GM12878 (cell line): ENCODE results near the gene IQGAP2. TPM values are rescaled to one million over a fixed set of nuclear protein-coding genes. Genes with fewer than 3 reads are reported as not detected.

Experiments
- ATAC-seq: fragments of 200-7000 bp; cut with Tn5 transposase; 3 replicates; pipeline ENCODE4 v1.9.1; 2020; ENCODE audit warnings: mild to moderate bottlenecking, moderate library complexity
- BruUV-seq: library from RNA; stranded (reverse); fragments of 400-500 nt; replicated peaks from 2 replicates; lab custom pipeline; 2021; lab: Mats Ljungman, UMichigan
- CTCF ChIA-PET: fragments of 300-600 bp; sonication (Branson Sonifier 250); formaldehyde crosslinking; extraction: SDS; loops from one replicate; lab custom pipeline; 2021; ENCODE audit warnings: inconsistent platforms; lab: Yijun Ruan, JAX
- POLR2A ChIA-PET: fragments of 350-600 bp; formaldehyde crosslinking; extraction: SDS; loops from one replicate; lab custom pipeline; 2021; ENCODE audit warnings: inconsistent platforms; lab: Charles Lee
- RAD21 ChIA-PET: fragments of 300-600 bp; sonication (Branson Sonifier 250); formaldehyde crosslinking; loops from one replicate; lab custom pipeline; 2023; ENCODE audit warnings: antibody characterized with exemption; ENCODE audit not compliant: unreplicated experiment; lab: Charles Lee
- SMC1A ChIA-PET: fragments of 300-600 bp; sonication (Branson Sonifier 250); formaldehyde crosslinking; loops from one replicate; lab custom pipeline; 2023; ENCODE audit not compliant: unreplicated experiment, uncharacterized antibody; lab: Charles Lee
- DNase-seq: peaks from one replicate; pipeline ENCODE4 v3.0.0-alpha.2; 2011; ENCODE audit warnings: low read depth, low spot score
- FAIRE-seq: peaks from 3 replicates; lab custom pipeline; 2011; peaks lifted over from hg19 to GRCh38; lab: Jason Lieb, UNC
- H2AFZ ChIP-seq: 2 replicates; pipeline ENCODE4 v1.6.0; 2011; ENCODE audit warnings: low read depth, low read length, control low read depth; ENCODE audit not compliant: control insufficient read depth
- H3K27ac ChIP-seq: 2 replicates; pipeline ENCODE4 v1.5.1; 2011; ENCODE audit warnings: control low read depth; ENCODE audit not compliant: control insufficient read depth, insufficient read depth
- H3K27me3 ChIP-seq, 2 experiments: replicated peaks in 1 of 2; 2 replicates each; pipeline versions ENCODE4 v1.6.0 to v1.6.1; 2011; ENCODE audit warnings: low read length in 1 of 2; ENCODE audit not compliant: control insufficient read depth in 2 of 2, insufficient read depth in 2 of 2
- H3K36me3 ChIP-seq, 2 experiments: 2 replicates each; pipeline ENCODE4 v1.5.1; 2011; ENCODE audit warnings: low read length in 1 of 2; ENCODE audit not compliant: control insufficient read depth in 2 of 2, insufficient read depth in 2 of 2
- H3K4me1 ChIP-seq: 2 replicates; pipeline ENCODE4 v1.6.1; 2011; ENCODE audit warnings: mild to moderate bottlenecking, low read length, moderate library complexity, mixed read lengths; ENCODE audit not compliant: control insufficient read depth, insufficient read depth
- H3K4me2 ChIP-seq: 2 replicates; pipeline ENCODE4 v1.6.0; 2011; ENCODE audit warnings: control low read depth; ENCODE audit not compliant: control insufficient read depth, insufficient read depth
- H3K4me3 ChIP-seq: fragments of 200-600 bp; sonication (generic); 2 replicates; pipeline ENCODE4 v1.5.1; 2016
- H3K79me2 ChIP-seq: 2 replicates; pipeline ENCODE4 v1.6.0; 2011; ENCODE audit warnings: low read length; ENCODE audit not compliant: control insufficient read depth, insufficient read depth
- H3K9ac ChIP-seq: 2 replicates; pipeline ENCODE4 v1.8.0; 2011; ENCODE audit warnings: low read length, control low read depth, mixed read lengths; ENCODE audit not compliant: control insufficient read depth, insufficient read depth
- H3K9me3 ChIP-seq: replicated peaks from 3 replicates; pipeline ENCODE4 v1.5.1; 2011; ENCODE audit warnings: mild to moderate bottlenecking, low read length; ENCODE audit not compliant: control insufficient read depth, insufficient read depth
- H4K20me1 ChIP-seq: 2 replicates; pipeline ENCODE4 v1.6.0; 2011; ENCODE audit not compliant: control insufficient read depth, insufficient read depth
- BCL11A ChIP-seq: IDR thresholded peaks from 2 replicates; pipeline ENCODE4 v1.6.1; 2011; ENCODE audit warnings: low read depth, low read length
- MLLT1 ChIP-seq: fragments of 450-650 bp; IDR thresholded peaks from 2 replicates; pipeline ENCODE4 v1.6.1; 2016; ENCODE audit warnings: mild to moderate bottlenecking
- POLR2AphosphoS2 ChIP-seq: IDR thresholded peaks from 2 replicates; pipeline ENCODE4 v1.6.1; 2011; ENCODE audit warnings: low read depth, mild to moderate bottlenecking, low read length, improper control_type of control experiment, moderate library complexity
- SUPT20H ChIP-seq: IDR thresholded peaks from 2 replicates; pipeline ENCODE4 v1.6.1; 2011; ENCODE audit warnings: low read depth, mild to moderate bottlenecking, low read length, moderate library complexity, borderline replicate concordance; ENCODE audit not compliant: control insufficient read depth
- ZBTB40 ChIP-seq: fragments of 450-650 bp; IDR thresholded peaks from 2 replicates; pipeline ENCODE4 v1.6.1; 2016; ENCODE audit warnings: mild to moderate bottlenecking, moderate library complexity, borderline replicate concordance
- ZNF592 ChIP-seq: fragments of 450-650 bp; IDR thresholded peaks from 2 replicates; pipeline ENCODE4 v1.6.1; 2017; ENCODE audit warnings: mild to moderate bottlenecking, moderate library complexity
- WGBS: methylation state at CpG from one replicate; pipeline ENCODE4 v1.1.6; 2016; ENCODE audit warnings: low lambda C conversion rate; ENCODE audit not compliant: insufficient replicate concordance, insufficient coverage; ENCODE audit errors: missing lambda C conversion rate; 5-methylcytosine and 5-hydroxymethylcytosine counted together
- in situ Hi-C: fragments of 300-500 bp; cut with MboI; formaldehyde crosslinking; loops from 9 replicates; pipeline ENCODE4 v1.14.3; 2018; ENCODE audit warnings: mixed read lengths
- intact Hi-C: fragments of 100-400 bp; cut with micrococcal nuclease; formaldehyde crosslinking; loops from one replicate; pipeline ENCODE4 v1.14.2; 2022; ENCODE audit not compliant: unreplicated experiment
- polyA plus RNA-seq, 11 experiments: library from polyadenylated mRNA; depleted of rRNA in 4 of 11; unstranded in 6 of 11; stranded (reverse) in 5 of 11; fragments of >200 nt; fragmentation: Nextera tagmentation in 4 of 11; fragmentation: Illumina TruSeq in 1 of 11; extraction: Ambion mirVana in 4 of 11; extraction: Trizol in 1 of 11; gene quantifications; 1 replicate in 1 of 11; 2 replicates in 10 of 11; pipeline versions ENCODE4 v1.2.1 to v1.2.3, GENCODE V29; 2011 to 2016; ENCODE audit warnings: inconsistent platforms in 2 of 11, missing spikeins in 2 of 11, low read depth in 1 of 11
- total RNA-seq, 4 experiments: library from RNA; depleted of rRNA in 3 of 4; stranded (reverse); fragments of >200 nt in 3 of 4; fragmentation: Illumina TruSeq in 1 of 4; extraction: Trizol in 1 of 4; gene quantifications; 2 replicates each; pipeline versions ENCODE4 v1.2.1 to v1.2.3, GENCODE V29; 2013 to 2021

The IQGAP2 gene
- total and polyA plus RNA-seq, 10 of the 15 experiments (the other 5 are each of a cell fraction or from before 2014, with no cell fraction given) = 14.5 to 41.4 (median 21.8) TPM

GRCh38 chr5:76590027-76590426 lies 186.9 kb downstream of the IQGAP2 start (continued):
- no peak for TF ChIP-seq ZNF592
- TF ChIP-seq MLLT1 = 0 out of 2 replicates have a peak, but pooled peaks have one; percentile 42

GRCh38 chr5:76591366-76591765 lies 188.3 kb downstream of the IQGAP2 start:
- ChIA-PET POLR2A (interaction anchor here (0.5 to 0.6 kb wide), 2 partner anchors 212 to 317 kb away, joined by 3 read pairs; no protein-coding TSS in a partner anchor), RAD21 (no interaction called here), CTCF (interaction anchor here (0.8 to 2.1 kb wide), 6 partner anchors 9 to 253 kb away, joined by 3 to 8 read pairs (median 4); no protein-coding TSS in a partner anchor), SMC1A (interaction anchor here (1.5 to 2.2 kb wide), 2 partner anchors 8 to 183 kb away, joined by 6 to 11 read pairs; no protein-coding TSS in a partner anchor)
- in situ Hi-C loops (no loop called here), intact Hi-C loops (no loop called here)
- ATAC-seq (no peak), DNase-seq (no peak), FAIRE-seq (no peak)
- no peak overlapping the region for H3K4me2 ChIP-seq
- H3K9ac ChIP-seq = no peak overlapping the region
- no peaks in the 10 kb centered on the region for H4K20me1 ChIP-seq
- no peak overlapping the region for H3K27ac ChIP-seq
- 67% methylated on average over 3 of the region's 3 CpGs for WGBS
- H2AFZ ChIP-seq = no peak overlapping the region
- no peaks in the 10 kb centered on the region for H3K9me3 ChIP-seq
- H3K79me2 ChIP-seq = no peaks in the 10 kb centered on the region
- no TSS peak for BruUV-seq
- peaks cover 8% of the 10 kb centered on the region; the same call in 1 of the 2 replicates for H3K4me1 ChIP-seq
- H3K4me3 ChIP-seq = no peak overlapping the region
- H3K36me3 ChIP-seq = peaks cover 0 to 2% of the 10 kb centered on the region in 2 experiments; a peak in 2 of 4 replicates
- no peaks in the 10 kb centered on the region for H3K27me3 ChIP-seq
- TF ChIP-seq BCL11A (no peak), SUPT20H (no peak), POLR2AphosphoS2 (no peak), ZBTB40 (no peak)
